Hematopoietic multipotent progenitor cell treated with erythropoietin and hydrocortisone succinate and interleukin-3 and kit ligand, for 4 days (in vitro differentiated cells): ENCODE data around the gene ARL5B.
"Not testable (repeated sequence)": the region's sequence is repeated elsewhere in the genome, so short reads cannot be mapped to it uniquely, and the experiment has no call there.

Source experiments
- DNase-seq: peaks from one replicate; pipeline ENCODE4 v3.0.0-alpha.2; 2015

Gene ARL5B, protein sequence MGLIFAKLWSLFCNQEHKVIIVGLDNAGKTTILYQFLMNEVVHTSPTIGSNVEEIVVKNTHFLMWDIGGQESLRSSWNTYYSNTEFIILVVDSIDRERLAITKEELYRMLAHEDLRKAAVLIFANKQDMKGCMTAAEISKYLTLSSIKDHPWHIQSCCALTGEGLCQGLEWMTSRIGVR

DNA sequence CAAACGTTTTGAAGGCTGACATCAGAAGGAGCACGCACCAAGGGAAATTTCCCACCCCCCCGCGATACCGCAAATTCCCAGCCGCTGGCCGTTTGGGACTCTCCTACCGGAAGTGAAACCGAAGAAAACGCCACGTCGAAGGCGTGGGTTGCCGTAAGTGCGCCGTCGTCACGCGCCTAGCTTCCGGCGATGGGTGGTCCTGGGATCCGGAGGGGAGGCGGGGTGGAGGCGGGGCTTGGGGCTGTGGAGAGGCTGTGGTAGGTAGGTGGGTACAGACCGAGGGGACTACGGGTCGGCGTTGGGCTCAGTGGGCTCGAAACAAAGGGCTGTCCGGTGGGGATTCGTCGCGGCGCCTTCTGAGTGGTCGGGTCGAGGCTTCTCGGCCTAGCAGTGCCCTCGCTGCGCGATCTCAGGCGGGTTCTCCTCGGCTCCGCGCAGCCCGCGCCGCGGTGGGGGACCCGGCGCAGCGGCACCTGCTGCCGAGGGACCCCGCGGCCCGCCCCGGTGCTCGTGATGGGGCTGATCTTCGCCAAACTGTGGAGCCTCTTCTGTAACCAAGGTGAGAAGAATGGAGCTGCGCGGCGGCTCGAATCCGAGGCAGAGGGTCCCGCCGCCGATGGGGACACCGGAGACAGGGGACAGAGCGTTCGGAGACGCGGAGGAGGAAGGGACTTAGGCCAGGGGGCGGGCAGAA lies at the start of gene ARL5B:
TSS of gene ARL5B (plus strand) at position 307 of the 694 bp plus-strand sequence. CDS start at position 514, 207 bp downstream.
- peak; percentile 98 for DNase-seq

DNA sequence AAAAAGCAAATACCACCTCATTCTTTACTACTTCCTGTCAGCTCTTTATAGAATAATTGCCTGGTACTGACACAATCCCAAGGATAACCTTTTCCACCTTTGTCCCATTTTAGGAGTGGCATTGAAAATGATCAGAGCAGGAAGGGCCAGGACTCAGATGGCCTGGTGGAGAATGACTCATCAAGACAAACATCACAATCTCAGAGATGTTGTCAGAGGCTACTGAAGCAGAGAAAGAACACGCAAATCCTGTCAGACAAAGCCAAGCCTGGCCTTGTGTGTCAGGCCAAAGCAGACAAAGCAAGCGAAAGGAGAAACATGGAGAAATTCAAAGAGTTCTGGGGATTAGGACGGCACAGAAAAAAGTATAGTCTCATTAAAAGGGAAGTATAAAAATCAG lies 48.7 kb upstream of the ARL5B start:
- no peak for DNase-seq

DNA sequence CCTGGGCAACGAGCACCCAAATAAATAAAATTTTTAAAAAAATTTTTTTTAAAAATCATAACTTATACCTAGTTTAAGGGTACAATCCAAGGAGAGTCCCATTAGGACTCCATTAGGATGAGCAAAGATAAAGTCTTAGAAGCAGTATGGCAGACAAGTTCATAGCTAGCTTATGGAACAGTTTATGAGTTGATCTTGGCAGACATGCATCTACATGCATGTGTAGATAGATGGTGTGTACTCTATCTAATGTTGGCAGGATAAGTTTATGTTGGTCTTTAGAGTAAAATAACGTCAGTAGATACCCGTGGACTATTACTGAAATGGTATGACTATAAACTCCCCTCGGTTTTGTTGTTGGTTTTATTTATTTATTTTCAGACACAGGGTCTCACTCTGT lies 48.1 kb upstream of the ARL5B start:
- DNase-seq = no peak

DNA sequence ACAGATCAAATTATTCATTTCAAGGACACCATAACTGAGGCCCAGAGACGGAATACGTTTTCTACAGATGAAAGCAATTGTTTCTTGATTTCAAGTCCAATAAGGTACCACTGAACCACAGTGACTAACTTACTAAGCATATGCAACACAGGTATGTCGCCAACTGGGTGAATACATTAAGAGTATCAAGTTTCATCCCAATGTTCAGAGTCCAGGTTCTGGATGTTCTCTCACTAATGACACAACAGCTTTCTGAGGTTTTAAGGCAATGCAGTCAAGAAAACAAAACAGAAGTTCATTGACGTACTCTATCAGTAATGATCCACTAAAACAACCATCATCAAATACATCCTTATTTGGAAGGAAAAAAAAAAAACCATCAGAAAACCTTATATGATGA lies 43.6 kb upstream of the ARL5B start:
- DNase-seq = no peak

DNA sequence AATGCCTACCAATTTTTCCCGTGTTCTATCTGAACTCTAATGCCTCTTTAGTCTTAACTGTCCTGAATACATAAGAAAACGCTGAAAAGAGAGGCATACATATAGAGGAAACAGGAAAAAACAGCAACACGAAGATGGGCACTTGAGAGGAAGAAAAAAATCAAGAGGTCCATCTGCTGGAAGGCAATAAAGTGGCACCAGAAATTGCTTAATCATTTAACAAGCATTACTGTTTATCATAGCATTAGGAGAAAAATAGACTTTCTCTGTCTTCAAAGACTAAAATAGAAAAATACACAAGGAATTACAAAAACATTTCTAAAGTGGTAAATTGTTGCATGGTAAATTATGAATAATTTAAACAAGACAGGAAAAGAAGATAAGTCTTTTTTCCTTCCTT lies 42.9 kb upstream of the ARL5B start:
- peak; percentile 50 for DNase-seq

DNA sequence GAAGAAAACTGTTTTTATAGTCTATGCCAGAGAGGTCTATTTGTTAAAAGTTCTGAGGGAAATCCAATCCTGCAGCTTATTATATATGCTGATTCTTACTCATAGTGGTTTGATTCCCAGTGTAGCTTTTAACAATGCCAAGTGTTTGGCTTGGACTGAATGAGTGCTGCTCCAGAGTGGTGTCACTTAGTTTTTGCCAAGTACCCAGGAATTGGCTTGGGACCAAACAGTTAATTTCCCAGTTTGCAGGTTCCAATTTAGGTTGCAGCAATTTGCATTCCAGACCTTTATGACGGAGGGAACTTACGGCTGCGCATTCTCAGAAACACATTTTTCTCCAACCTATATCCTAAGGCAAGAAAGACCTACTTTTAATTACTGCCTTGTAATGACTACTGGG lies 40.2 kb upstream of the ARL5B start:
- no peak for DNase-seq

DNA sequence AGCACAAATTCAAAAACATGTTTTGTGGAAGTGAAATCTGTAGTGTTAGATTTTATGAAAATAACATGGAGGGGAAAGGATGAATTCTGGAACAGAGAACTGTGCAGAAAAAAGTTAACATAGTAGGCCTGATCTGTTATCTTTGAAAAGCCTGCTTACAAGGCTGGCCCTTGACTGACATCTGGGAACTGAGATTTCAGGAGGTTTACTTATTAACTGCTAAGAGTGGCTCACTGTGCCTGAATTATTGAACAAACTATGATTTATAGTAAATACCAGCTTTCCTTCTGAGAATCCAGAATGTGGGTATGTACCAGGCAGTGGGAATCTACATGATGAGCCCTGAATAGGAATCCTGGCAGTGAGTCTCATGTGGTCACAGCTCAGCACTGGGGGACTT lies 38.4 kb upstream of the ARL5B start:
- no peak for DNase-seq

DNA sequence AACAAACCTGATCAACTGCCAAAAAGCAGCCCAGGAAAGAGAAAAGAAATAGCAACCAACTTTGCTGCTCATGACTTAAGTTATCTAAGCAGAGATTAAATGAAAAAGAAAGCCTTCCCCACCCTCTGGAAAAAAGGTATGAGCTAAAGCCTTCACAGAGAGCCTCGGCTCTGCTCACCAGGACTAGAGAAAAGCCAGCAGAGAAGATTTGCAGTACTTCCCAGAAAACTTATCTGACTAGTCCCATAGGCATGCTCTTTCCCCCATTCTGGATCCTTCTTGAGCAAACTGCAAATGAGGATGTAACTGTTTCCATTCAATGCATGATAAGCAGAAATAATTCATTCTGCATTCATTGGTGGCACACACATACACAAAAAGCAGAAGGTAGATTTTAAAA lies 35.6 kb upstream of the ARL5B start:
- DNase-seq = not testable (repeated sequence)

DNA sequence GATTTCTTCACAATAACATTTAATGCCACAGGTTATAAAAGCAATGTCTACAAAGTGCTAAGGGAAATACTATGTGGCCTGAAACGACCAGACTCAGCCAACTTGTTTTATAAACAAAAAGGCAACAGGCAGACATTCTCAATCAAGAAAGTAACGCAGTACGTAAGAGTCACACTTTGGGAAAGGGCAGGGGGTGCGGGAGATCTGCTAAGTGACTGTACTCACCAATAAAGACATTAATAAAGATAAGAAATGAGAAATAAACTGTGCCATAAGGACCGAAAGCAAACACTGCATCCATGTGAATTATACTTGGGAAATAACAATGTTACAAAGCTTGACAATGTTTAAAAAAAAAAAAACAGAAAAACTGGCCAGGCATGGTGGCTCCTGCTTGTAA lies 33.3 kb upstream of the ARL5B start:
- no peak for DNase-seq

DNA sequence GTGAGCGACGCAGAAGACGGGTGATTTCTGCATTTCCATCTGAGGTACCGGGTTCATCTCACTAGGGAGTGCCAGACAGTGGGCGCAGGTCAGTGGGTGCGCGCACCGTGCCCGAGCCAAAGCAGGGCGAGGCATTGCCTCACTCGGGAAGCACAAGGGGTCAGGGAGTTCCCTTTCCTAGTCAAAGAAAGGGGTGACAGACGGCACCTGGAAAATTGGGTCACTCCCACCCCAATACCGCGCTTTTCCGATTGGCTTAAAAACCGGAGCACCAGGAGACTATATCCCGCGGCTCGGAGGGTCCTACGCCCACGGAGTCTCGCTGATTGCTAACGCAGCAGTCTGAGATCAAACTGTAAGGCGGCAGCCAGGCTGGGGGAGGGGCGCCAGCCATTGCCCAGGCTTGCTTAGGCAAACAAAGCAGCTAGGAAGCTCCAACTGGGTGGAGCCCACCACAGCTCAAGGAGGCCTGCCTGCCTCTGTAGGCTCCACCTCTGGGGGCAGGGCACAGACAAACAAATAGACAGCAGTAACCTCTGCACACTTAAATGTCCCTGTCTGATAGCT lies 31.7 kb upstream of the ARL5B start:
- DNase-seq = peak; percentile 76

DNA sequence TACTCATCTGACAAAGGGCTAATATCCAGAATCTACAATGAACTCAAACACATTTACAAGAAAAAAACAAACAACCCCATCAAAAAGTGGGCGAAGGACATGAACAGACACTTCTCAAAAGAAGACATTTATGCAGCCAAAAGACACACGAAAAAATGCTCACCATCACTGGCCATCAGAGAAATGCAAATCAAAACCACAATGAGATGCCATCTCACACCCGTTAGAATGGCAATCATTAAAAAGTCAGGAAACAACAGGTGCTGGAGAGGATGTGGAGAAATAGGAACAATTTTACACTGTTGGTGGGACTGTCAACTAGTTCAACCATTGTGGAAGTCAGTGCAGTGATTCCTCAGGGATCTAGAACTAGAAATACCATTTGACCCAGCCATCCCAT lies 26.7 kb upstream of the ARL5B start:
- DNase-seq = not testable (repeated sequence)

DNA sequence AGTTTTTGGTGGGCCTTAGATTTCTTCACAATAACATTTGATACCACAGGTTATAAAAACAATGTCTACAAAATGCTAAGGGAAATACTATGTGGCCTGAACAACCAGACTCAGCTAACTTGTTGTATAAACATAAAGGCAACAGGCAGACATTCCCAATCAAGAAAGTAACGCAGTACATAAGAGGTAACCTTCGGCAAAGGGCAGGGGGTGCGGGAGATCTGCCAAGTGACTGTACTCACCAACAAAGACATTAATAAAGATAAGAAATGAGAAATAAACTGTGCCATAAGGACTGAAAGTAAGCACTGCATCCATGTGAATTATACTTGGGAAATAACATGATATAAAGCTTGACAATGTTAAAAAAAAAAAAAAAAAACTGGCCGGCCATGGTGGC lies 23.2 kb upstream of the ARL5B start:
- DNase-seq = no peak

DNA sequence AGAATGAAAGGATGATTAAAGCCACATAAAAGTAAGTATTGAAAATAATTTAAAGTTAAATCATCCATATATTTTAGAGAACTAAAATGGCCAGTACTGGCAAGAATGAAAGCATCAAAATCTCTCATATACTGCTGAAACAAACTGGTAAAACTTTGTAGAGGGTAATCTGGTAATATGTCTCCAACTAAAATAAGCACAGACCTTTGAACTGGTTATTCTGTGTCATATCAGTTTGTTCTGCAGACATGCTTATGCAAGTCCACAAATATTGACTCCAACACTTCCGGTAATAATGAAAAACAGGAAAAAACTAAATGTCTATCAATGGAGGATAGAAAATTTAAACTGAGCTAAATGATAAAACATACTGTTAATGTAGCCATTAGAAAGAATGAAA lies 21.8 kb upstream of the ARL5B start:
- not testable (repeated sequence) for DNase-seq

DNA sequence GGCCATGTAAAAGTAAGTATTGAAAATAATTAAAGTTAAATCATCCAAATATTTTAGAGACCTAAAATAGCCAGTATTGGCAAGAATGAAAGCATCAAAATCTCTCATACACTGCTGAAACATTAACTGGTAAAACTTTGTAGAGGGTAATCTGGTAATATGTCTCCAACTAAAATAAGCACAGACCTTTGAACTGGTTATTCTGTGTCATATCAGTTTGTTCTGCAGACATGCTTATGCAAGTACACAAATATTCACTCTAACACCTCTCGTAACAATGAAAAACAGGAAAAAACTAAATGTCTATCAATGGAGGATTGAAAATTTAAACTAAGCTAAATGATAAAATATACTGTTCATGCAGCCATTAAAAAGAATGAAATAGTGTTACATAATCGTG lies 19.5 kb upstream of the ARL5B start:
- DNase-seq = not testable (repeated sequence)

DNA sequence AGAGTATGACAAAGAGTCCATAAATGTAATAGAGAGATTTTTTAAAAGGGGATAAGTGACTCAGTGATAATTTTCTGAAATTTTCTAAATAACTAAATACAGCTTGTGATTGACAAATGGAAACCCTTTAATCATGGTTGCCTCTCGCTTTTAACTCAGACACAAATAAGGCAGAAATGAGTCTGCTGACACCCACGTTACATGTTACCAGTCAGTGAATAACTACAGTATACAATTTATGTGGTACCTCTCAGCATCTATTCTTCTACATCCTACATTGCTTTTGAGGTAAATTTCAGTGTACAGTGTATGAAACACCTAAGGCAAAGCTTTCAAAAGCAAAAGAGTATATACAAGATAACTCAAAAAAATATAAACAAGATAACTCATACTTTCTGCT lies 12.1 kb upstream of the ARL5B start:
- DNase-seq = no peak

DNA sequence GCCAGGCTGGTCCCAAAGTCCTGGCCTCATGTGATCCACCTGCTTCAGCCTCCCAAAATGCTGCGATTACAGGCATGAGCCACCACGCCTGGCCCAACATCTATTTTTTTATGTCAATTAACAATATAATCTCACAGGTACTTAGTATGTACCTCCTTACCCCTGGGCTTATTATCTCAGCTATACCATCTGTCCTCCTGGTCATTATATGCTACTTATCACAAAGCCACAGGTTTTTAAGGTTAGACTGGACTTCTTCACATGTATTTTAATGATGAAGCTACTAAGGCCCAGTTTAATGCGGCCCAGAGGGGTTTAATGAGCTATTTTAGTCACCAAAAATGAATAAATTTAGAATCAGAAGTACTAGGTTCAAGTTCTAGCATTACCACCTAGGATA lies 11.3 kb upstream of the ARL5B start:
- peak; percentile 12 for DNase-seq

DNA sequence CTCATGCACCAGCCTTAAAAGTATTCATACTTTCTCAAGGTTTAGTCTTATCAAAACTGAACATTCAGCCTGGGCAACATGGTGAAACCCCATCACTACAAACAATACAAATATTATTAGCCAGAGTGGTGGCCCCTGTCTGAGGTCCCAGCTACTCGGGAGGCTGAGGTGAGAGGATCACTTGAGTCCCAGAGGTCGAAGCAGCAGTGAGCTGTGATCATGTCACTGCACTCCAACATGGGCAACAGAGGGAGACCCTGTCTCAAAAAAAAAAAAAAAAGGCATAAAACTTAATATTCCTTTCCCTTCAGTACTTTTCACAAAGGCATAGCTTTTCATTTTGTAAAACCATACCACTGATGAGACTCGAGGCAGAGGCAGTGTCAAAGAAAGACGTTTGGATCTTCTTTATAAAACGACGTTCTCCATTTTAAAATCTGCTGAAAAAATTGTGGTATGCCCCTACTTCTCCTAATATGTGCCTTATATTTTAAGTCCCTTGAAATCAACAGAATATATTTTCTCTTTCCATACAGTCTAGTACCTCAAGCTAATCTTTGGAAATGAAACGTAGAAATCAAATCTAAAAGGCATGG lies 9.8 kb upstream of the ARL5B start:
- DNase-seq = peak; percentile 25

DNA sequence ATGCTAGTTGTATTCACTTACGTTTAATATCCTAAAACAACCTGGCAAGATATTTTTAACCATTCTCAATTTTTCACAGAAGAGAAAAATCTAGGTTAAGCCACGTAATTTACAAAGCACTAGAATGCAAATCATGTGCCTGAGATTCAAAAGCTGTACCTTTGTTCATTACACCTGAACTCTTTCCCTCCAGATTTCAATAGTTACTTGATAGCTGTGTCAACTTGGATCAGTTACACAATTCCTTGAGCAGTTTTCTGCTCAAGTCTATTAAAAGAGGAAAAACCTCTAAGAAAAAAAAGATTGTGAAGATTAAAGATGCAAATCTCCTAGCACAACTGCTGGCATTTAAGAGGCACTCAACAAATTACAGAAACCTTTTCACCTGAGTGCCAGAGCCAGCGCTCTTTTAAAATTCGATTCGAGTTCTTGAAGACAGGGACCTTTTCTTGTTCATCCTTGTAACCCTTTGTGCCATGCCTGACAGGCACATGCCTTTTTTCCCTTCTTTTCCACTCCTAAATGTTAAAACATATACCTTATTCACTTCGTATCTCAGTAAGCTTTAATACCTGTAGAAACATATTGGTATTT lies 8.7 kb upstream of the ARL5B start:
- DNase-seq = peak; percentile 25

DNA sequence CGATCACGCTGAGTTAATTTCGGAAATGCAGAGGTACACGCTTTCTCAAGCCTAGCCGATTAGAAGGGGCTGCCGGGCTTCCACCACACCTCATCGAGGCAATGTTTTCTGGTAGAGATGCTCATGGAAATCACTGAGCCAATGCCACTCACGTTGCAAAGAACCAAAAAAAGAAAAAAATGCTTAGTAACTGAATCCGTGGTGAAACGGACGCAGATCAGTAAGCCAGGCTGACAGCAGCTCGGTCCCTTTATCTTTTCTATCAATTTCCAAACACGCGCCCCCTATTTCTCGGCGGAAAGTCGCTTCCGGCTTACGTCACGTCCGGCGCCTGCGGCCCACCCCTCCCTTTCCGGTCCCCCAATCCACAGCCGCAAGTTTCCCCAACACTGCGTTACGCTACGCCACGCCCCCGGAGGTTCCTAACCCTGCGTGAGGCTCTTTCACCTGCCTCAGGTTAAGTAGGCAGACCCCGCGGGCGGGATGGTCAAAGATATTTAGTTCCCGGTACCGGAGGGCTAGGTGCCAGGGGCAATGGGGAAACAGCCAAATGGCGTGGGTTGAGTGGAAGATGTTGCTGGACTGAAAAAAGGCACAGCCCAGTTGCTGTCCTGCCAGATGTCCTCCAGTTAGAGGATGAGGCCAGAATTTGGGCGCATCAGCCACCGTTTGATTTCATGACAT lies 7.8 kb upstream of the ARL5B start, which contains the start of gene NSUN6:
TSS of gene NSUN6 (minus strand) at position 264 of the 684 bp plus-strand sequence. CDS start 384 bp downstream, outside the sequence.
- DNase-seq = peak; percentile 96

DNA sequence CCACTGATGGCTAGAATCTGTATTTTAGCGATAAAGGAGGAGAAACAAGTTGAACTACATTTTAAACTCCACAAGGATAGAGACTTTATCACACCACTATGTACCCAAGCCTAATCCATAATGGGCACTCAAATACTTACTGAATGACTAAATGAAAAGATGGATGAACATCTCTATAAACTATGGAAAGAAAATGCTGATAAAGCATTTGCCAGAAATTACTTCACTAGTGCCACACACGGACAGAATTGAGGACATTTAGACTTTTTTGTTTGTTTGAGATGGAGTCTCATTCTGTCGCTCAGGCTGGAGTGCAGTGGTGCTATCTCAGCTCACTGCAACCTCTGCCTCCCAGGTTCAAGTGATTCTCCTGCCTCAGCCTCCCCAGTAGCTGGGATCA lies 6.1 kb upstream of the ARL5B start:
- DNase-seq = no peak

DNA sequence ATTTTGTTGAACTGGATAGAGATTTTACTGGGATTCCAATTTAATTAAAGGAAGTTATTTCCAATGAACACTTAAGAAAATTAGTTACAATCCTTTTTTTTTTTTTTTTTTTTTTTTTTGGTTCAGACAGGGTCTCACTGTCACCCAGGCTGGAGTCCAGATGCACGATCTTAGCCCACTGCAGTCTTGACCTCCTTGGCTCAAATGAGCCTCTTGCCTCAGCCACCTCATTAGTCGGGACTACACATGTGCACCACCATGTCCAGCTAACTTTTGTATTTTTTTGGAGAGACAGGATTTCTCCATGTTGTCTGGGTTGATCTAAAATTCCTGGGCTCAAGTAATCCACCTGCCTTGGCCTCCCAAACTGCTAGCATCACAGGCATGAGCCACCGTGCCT lies 2.5 kb upstream of the ARL5B start:
- no peak for DNase-seq

DNA sequence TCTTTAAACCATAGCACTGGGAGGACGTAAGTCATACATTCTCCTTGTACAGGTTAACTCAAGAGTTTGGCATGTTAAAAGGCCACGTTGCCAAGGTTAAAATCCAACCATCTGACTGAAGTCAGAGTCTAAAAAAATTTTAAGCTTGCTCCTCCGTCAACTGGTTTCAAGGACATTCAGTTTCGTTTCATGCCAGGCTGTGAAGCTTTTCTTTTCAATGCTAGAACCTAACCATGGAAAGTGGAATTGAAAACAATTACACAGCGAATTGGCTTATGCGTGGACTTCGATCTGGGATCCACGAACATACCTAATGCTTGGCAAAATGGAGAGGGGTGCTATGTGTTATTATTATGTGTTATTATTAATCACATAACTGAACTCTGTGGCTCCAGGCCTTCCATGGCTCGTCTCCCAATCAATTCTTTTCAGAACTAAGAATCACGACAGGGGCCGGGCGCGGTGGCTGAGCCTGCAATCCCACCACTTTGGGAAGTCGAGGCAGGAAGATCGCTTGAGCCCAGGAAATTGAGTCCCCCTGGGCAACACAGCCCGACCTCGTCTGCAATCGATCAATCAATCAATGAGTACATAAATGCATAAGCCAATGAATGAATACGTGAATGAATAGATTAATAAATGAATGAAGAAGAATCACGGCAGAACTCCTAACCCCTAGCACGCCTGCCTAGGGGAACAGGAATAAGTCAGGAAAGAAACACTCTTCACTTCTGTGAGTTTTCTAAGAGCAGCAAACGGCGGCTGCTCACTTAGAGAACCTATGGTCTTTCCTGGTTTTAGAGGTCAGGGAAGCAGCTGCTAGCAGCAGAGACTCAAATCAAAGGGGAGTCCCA lies 733 bp upstream of the ARL5B start:
- DNase-seq = no peak
